Calu3 (cell line): Measurements from ENCODE around the gene BPHL. TPM values are rescaled to one million over a fixed set of nuclear protein-coding genes. Genes with fewer than 3 reads are reported as not detected.

Experiments
- BruUV-seq: library from RNA; stranded (reverse); fragments of 400-500 nt; replicated peaks from 2 replicates; lab custom pipeline; 2021; lab: Mats Ljungman, UMichigan
- CTCF ChIA-PET: fragments of 300-600 bp; sonication (Branson Sonifier 250); formaldehyde crosslinking; loops from one replicate; lab custom pipeline; 2022; ENCODE audit warnings: antibody characterized with exemption; lab: Charles Lee
- DNase-seq: peaks from one replicate; pipeline ENCODE4 v3.0.0; 2022
- H3K27ac Mint-ChIP-seq: one replicate; pipeline ENCODE4 v1.8.0; 2022; ENCODE audit warnings: mixed read lengths; ENCODE audit not compliant: unreplicated experiment
- H3K27me3 Mint-ChIP-seq: one replicate; pipeline ENCODE4 v1.8.0; 2022; ENCODE audit warnings: mixed read lengths; ENCODE audit not compliant: unreplicated experiment
- H3K36me3 Mint-ChIP-seq: one replicate; pipeline ENCODE4 v1.8.0; 2022; ENCODE audit warnings: mild to moderate bottlenecking, moderate library complexity, mixed read lengths; ENCODE audit not compliant: insufficient read depth, unreplicated experiment
- H3K4me1 Mint-ChIP-seq: one replicate; pipeline ENCODE4 v1.8.0; 2022; ENCODE audit warnings: mild to moderate bottlenecking, low read depth, mixed read lengths; ENCODE audit not compliant: unreplicated experiment
- H3K4me3 Mint-ChIP-seq: one replicate; pipeline ENCODE4 v1.8.0; 2022; ENCODE audit warnings: mild to moderate bottlenecking, low read depth, moderate library complexity, mixed read lengths; ENCODE audit not compliant: unreplicated experiment
- H3K9me3 Mint-ChIP-seq: one replicate; pipeline ENCODE4 v1.8.0; 2022; ENCODE audit warnings: low read depth, mixed read lengths; ENCODE audit not compliant: unreplicated experiment
- intact Hi-C: fragments of 100-400 bp; cut with micrococcal nuclease; formaldehyde crosslinking; loops from one replicate; pipeline ENCODE4 v1.10.0; 2022; ENCODE audit not compliant: unreplicated experiment
- total RNA-seq: library from RNA; stranded (reverse); gene quantifications from 2 replicates; pipeline ENCODE4 v1.2.3, GENCODE V29; 2022
- TF ChIP-seq, protein P1 (sequence below): fragments of 200-600 bp; IDR thresholded peaks from one replicate; pipeline ENCODE4 v1.8.0; 2022; ENCODE audit warnings: antibody characterized with exemption; ENCODE audit not compliant: unreplicated experiment

BPHL gene
- total RNA-seq, 1 experiment from 2014 or later: 18.4 TPM

DNA sequence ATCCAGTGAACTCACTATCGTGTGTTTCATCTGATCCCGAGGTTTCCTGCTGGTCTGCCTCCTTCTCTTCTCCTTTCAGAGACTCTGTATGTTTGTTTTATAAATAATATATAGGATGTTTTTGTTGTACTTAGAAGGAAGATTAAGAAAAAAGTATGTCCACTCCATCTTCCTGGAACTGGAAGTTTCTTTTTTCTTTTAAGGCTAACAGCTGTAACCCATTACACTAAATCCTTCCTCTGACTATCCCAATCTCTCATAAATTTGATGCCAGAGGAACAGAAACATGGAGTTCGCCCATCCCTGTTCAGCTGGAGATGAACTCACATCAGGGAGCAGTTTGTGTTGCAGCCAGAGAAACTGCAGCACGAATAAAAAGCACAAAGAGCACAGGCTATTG, 29.5 kb upstream of the BPHL start:
- BruUV-seq: no TSS peak
- TF ChIP-seq, protein P1, sequence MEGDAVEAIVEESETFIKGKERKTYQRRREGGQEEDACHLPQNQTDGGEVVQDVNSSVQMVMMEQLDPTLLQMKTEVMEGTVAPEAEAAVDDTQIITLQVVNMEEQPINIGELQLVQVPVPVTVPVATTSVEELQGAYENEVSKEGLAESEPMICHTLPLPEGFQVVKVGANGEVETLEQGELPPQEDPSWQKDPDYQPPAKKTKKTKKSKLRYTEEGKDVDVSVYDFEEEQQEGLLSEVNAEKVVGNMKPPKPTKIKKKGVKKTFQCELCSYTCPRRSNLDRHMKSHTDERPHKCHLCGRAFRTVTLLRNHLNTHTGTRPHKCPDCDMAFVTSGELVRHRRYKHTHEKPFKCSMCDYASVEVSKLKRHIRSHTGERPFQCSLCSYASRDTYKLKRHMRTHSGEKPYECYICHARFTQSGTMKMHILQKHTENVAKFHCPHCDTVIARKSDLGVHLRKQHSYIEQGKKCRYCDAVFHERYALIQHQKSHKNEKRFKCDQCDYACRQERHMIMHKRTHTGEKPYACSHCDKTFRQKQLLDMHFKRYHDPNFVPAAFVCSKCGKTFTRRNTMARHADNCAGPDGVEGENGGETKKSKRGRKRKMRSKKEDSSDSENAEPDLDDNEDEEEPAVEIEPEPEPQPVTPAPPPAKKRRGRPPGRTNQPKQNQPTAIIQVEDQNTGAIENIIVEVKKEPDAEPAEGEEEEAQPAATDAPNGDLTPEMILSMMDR: no peak
- DNase-seq: no peak
- intact Hi-C loops: no loop called here
- CTCF ChIA-PET: no interaction called here
- no peak overlapping the region for H3K27ac Mint-ChIP-seq
- H3K9me3 Mint-ChIP-seq: no peaks in the 10 kb centered on the region
- H3K27me3 Mint-ChIP-seq: no peaks in the 10 kb centered on the region
- no peak overlapping the region for H3K4me3 Mint-ChIP-seq
- H3K4me1 Mint-ChIP-seq: no peaks in the 10 kb centered on the region
- peaks cover 2% of the 10 kb centered on the region for H3K36me3 Mint-ChIP-seq

- Mint-ChIP-seq H3K4me1 (no peaks in the 10 kb centered on the region), H3K27me3 (no peaks in the 10 kb centered on the region), H3K36me3 (no peaks in the 10 kb centered on the region), H3K27ac (no peak overlapping the region), H3K4me3 (no peak overlapping the region), H3K9me3 (no peaks in the 10 kb centered on the region)
- no TSS peak for BruUV-seq
- TF ChIP-seq, protein P1: no peak
- CTCF ChIA-PET: no interaction called here
- intact Hi-C loops: no loop called here
- no peak for DNase-seq
Measured at GRCh38 chr6:3090013-3090412, 28.5 kb upstream of the BPHL start.

DNA sequence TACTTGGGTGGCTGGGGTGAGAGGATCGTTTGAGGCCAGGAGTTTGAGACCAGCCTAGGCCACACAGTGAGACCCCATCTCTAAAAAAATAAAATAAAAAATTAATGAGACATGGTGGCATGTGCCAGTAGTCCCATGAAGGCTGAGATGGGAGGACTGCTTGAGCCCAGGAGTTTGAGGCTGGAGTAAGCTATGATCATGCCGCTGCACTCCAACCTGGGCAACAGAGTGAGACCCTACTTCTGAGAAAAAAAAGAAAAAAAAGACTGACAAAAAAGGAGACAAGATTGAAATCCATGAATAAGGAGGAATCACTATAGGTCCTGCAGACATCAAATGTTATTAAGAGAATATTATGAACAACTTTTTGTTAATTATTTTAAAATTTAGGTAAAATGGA, 23.7 kb upstream of the BPHL start:
- Mint-ChIP-seq H3K27me3 (no peaks in the 10 kb centered on the region), H3K36me3 (no peaks in the 10 kb centered on the region), H3K27ac (no peak overlapping the region), H3K4me1 (no peaks in the 10 kb centered on the region), H3K4me3 (no peak overlapping the region), H3K9me3 (no peaks in the 10 kb centered on the region)
- TF ChIP-seq, protein P1: no peak
- intact Hi-C loops: no loop called here
- no TSS peak for BruUV-seq
- no peak for DNase-seq
- CTCF ChIA-PET: no interaction called here

DNA sequence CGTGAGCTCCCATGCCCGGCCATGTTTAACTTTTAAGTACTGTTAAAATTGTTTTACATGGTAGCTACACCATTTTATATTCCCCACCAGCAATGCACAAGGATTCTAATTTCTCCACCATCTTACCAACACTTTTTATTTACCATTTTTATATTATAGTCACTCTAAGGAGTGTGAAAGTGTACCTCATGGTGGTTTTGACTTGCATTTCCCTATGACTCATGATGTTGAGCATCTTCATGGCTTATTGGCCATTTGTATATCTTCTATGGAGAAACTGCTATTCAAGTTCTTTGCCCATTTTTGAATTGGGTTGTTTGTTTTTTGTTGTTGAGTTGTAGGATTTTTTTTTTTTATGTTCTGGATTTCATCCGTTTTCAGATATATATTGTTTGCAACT, 15.6 kb upstream of the BPHL start:
- H3K36me3 Mint-ChIP-seq: peaks cover 18% of the 10 kb centered on the region
- no peak overlapping the region for H3K27ac Mint-ChIP-seq
- CTCF ChIA-PET: no interaction called here
- no peaks in the 10 kb centered on the region for H3K4me1 Mint-ChIP-seq
- H3K27me3 Mint-ChIP-seq: no peaks in the 10 kb centered on the region
- no peaks in the 10 kb centered on the region for H3K9me3 Mint-ChIP-seq
- no peak overlapping the region for H3K4me3 Mint-ChIP-seq
- no TSS peak for BruUV-seq
- no peak for DNase-seq
- TF ChIP-seq, protein P1: no peak
- intact Hi-C loops: no loop called here
